ENCODE measurements around the gene SNRK.

GRCh38 chr3:43327582-43327979 is 41.2 kb downstream of the SNRK start:
- TF ChIP-seq CTCF (conservative IDR thresholded peaks at IDR 0.05; ENCODE audit: low read depth, low read length) (no peak), EZH2 (IDR thresholded peaks at IDR 0.05; ENCODE audit: borderline replicate concordance, low read depth, low read length, poor library complexity, severe bottlenecking) (no peak)

All from A673 (cell line).